ENCODE data around the gene NAV2.

DNA sequence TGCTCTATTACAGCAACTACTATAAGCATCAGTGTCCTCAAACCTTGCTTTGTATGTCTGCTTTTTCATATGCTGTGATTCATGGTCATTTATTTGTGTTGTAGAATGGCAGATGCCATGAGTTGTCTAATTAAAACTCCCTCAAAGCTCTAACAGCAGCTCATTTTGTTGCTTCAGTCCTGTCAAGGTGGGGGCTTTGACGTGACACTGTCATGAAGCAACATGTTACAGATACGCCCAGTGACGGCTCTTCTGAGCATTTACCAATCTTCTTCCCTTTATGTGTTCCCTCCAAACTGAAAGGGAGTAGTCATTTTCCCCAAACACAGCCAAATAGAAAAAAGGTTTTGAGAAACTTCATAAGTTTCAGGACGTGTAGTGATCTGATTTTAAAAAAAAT lies 340.9 kb downstream of the NAV2 start:
- TF ChIP-seq CTCF (IDR thresholded peaks at IDR 0.05; ENCODE audit: low read length) (no peak), EZH2 (optimal IDR thresholded peaks at IDR 0.05; ENCODE audit: low read depth, low read length) (no peak)
